Activated naive CD8-positive, alpha-beta T cell (primary cell): ENCODE measurements around the gene OR1E1.
"Not testable (repeated sequence)": the region's sequence is repeated elsewhere in the genome, so short reads cannot be mapped to it uniquely, and the experiment has no call there.

Experiments used
- H3K27ac Mint-ChIP-seq: one replicate; pipeline ENCODE4 v1.8.0; 2021; ENCODE audit warnings: mixed read lengths
- H3K27me3 Mint-ChIP-seq: one replicate; pipeline ENCODE4 v1.8.0; 2021; ENCODE audit warnings: mixed read lengths
- H3K36me3 Mint-ChIP-seq: one replicate; pipeline ENCODE4 v1.8.0; 2021; ENCODE audit warnings: mixed read lengths
- H3K4me1 Mint-ChIP-seq: one replicate; pipeline ENCODE4 v1.8.0; 2021; ENCODE audit warnings: low read depth, mixed read lengths
- H3K4me3 Mint-ChIP-seq: one replicate; pipeline ENCODE4 v1.8.0; 2021; ENCODE audit warnings: mild to moderate bottlenecking, mixed read lengths
- H3K9me3 Mint-ChIP-seq: one replicate; pipeline ENCODE4 v1.8.0; 2021; ENCODE audit warnings: low read depth, mixed read lengths

Gene OR1E1, protein sequence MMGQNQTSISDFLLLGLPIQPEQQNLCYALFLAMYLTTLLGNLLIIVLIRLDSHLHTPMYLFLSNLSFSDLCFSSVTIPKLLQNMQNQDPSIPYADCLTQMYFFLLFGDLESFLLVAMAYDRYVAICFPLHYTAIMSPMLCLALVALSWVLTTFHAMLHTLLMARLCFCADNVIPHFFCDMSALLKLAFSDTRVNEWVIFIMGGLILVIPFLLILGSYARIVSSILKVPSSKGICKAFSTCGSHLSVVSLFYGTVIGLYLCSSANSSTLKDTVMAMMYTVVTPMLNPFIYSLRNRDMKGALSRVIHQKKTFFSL

DNA sequence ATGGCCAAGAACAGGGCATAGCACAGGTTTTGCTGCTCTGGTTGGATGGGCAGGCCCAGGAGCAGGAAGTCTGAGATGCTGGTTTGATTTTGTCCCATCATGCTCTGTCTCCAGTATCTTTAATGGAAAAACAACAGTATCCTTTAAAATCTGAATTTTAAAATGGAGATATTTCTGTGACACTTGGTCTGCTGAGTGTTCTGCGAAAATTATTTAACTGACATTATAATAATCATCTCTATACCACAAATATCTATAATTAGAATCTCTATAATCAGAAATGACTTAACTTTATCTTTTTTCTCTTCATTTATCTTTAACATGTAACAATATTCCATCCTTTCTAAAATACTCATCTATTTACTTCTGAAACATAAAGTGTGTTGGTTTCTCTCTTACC is at the start of gene OR1E1:
Gene OR1E1, minus strand, starts transcription at position 101 of the 400 bp plus-strand sequence. Its CDS starts 0 bp downstream, at position 101.
- H3K27ac Mint-ChIP-seq = no peak within 1 kb of the TSS
- H3K4me1 Mint-ChIP-seq = no peaks in the 10 kb centered on the region
- no peaks in the 10 kb centered on the region for H3K36me3 Mint-ChIP-seq
- no peak within 1 kb of the TSS for H3K4me3 Mint-ChIP-seq
- H3K9me3 Mint-ChIP-seq = no peaks in the 10 kb centered on the region
- H3K27me3 Mint-ChIP-seq = peaks cover 18% of the 10 kb centered on the region

DNA sequence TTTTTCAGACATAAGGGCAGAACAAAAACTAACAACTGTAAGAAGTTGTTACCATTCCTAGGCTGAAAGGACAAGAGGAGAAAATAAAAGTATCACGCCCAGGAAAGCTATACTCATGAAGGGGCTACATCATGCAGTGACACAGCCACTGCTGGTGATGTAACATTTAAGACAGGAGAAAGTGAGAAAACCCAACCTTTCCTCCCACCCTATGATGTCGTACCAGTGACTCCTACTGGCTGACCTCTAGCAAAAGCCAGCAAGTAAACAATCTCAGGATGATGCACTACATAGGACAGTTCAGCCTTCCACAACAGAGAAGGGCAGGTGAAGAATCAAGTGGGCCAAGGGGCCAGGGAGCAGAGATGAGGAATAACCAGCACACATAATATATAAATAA is 49.4 kb upstream of the OR1E1 start:
- H3K27me3 Mint-ChIP-seq = peaks cover 6% of the 10 kb centered on the region
- H3K27ac Mint-ChIP-seq = no peak overlapping the region
- H3K4me3 Mint-ChIP-seq = no peak overlapping the region
- H3K9me3 Mint-ChIP-seq = no peaks in the 10 kb centered on the region
- H3K36me3 Mint-ChIP-seq = no peaks in the 10 kb centered on the region
- no peaks in the 10 kb centered on the region for H3K4me1 Mint-ChIP-seq

DNA sequence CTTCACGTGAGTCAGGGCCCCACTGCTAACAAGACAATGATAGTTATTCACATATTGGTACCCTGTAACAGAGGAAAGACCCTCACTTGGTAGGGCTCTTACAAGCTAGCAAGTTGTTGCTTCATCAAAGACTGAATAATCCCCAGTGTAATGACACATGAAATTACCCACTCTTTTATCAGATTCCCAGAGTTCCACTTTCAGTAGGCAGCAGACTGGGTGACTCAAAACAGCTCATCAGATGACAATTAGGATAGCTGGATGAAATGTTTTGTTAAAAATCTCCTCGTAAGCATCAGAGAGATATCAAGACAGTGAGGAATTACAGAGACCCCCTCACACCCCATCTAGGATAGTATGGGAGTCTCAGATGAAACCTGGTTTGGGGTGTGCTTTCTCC is 42.2 kb upstream of the OR1E1 start:
- Mint-ChIP-seq H3K9me3 (no peaks in the 10 kb centered on the region), H3K36me3 (no peaks in the 10 kb centered on the region), H3K27ac (no peak overlapping the region), H3K4me3 (no peak overlapping the region), H3K4me1 (no peaks in the 10 kb centered on the region), H3K27me3 (peaks cover 27% of the 10 kb centered on the region)

DNA sequence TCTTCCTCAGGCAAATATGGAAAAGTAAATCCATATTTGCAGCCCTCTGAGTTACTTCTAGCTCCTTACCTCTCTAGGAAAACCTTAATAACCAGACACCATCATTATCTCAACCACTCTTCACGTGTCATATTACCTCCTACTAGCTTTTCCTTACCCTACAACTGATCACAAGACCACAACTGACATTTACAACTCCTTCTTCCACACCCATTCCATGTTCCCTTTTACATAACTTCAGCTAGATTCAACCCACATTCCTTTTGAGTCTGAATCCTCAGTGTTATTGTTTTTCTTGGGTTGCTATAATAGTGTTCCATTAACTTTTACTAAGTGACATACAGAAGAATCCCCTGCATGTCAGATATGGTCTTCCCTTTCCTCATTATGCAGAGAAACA is 40.2 kb upstream of the OR1E1 start:
- H3K27me3 Mint-ChIP-seq = peaks cover 26% of the 10 kb centered on the region
- H3K36me3 Mint-ChIP-seq = no peaks in the 10 kb centered on the region
- no peaks in the 10 kb centered on the region for H3K4me1 Mint-ChIP-seq
- H3K9me3 Mint-ChIP-seq = no peaks in the 10 kb centered on the region
- H3K27ac Mint-ChIP-seq = no peak overlapping the region
- no peak overlapping the region for H3K4me3 Mint-ChIP-seq

DNA sequence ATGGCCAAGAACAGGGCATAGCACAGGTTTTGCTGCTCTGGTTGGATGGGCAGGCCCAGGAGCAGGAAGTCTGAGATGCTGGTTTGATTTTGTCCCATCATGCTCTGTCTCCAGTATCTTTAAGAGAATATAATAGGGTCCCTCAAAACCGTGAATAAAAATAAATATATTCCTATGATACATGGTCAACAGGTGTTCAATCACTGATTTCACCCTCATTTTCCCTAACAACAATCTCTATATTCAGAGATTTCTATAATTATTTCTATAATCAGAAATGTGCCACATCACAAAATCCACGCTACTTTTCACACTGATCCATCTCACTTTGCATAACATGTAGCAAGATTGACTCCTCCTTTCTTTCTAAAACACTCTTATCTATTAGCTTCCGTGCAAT is 35.5 kb upstream of the OR1E1 start, which contains the start of gene OR1E2:
Gene OR1E2, minus strand, starts transcription at position 101 of the 400 bp plus-strand sequence. Its CDS starts 0 bp downstream, at position 101.
- Mint-ChIP-seq H3K9me3 (peaks cover 7% of the 10 kb centered on the region), H3K36me3 (no peaks in the 10 kb centered on the region), H3K27me3 (peaks cover 19% of the 10 kb centered on the region), H3K27ac (peak within 1 kb of the TSS; percentile 24), H3K4me1 (no peaks in the 10 kb centered on the region), H3K4me3 (no peak within 1 kb of the TSS)

DNA sequence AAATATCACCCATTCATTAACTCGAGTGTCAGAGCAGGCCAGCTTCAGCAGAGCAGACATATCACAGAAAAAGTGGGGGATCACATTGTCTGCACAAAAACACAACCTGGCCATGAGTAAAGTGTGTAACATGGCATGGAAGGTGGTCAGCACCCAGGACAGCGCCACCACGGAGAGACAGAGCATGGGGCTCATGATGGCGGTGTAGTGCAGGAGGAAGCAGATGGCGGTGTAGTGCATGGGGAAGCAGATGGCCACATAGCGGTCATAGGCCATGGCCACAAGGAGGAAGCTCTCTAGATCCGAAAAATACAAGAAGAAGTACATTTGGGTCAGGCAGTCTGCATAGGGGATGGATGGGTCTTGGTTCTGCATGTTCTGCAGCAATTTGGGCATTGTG is 35.0 kb upstream of the OR1E1 start:
- H3K9me3 Mint-ChIP-seq, H3K4me1 Mint-ChIP-seq, H3K4me3 Mint-ChIP-seq, H3K36me3 Mint-ChIP-seq: not testable (repeated sequence)
- peak overlapping the region; percentile 24 for H3K27ac Mint-ChIP-seq
- peaks cover 15% of the 10 kb centered on the region for H3K27me3 Mint-ChIP-seq

DNA sequence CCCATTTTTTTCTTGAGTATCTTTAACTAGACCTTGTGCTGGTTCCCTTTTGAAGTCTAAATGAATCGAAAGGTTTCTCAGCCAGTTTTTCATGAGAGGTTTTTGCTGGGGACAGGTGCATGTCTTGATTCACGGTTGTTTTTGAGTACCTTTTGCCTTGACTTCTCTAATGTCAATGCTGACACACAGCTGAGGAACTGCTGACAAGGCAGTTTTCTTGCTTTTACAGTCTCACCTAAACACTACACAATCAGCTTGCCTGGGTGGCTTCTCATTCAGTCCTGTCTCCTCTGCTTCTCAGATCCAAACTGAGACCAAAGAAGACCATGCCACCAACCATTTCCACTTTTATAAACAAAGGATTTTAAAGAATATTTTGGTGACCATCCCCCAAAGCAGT is 20.0 kb upstream of the OR1E1 start:
- no peaks in the 10 kb centered on the region for H3K9me3 Mint-ChIP-seq
- no peak overlapping the region for H3K4me3 Mint-ChIP-seq
- H3K4me1 Mint-ChIP-seq = no peaks in the 10 kb centered on the region
- H3K27me3 Mint-ChIP-seq = peaks cover 12% of the 10 kb centered on the region
- no peak overlapping the region for H3K27ac Mint-ChIP-seq
- H3K36me3 Mint-ChIP-seq = no peaks in the 10 kb centered on the region

DNA sequence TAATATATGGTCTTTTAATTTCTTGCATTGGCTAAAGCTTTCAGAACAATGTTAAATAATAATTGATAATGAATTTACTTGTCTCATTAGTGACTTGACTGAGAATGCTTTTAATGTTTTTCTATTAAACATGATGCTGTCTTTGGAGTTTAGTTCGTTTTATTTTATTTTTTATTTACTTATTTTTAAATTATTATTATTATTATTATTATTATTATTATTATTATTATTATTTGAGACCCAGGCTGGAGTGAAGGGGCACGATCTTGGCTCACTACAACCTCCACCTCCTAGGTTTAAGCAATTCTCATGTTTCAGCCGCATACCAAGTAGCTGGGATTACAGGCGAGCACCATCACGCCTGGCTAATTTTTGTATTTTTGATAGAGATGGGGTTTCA is 17.4 kb upstream of the OR1E1 start:
- no peaks in the 10 kb centered on the region for H3K36me3 Mint-ChIP-seq

DNA sequence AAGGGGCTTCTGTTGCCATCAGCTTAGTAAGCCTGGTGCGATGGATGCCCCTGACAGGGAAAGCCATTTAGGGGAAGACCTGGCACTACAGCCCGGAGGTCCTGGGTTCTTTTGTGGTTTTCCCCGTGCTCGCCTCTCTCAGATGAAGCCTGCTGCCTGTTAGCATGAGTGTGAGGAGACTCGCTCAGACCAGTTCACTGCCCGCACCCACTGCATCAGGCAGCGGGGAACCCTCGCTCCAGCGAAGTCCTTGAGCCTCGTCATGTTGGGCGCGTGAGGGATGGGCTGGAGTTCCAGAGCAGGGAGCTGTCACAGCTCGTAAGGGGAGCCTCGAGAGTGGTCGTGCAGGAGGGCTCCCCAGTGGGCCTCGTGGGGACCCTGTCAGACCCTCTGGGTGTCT is 14.0 kb upstream of the OR1E1 start:
- not testable (repeated sequence) for H3K9me3 Mint-ChIP-seq, H3K4me3 Mint-ChIP-seq, H3K27ac Mint-ChIP-seq, H3K36me3 Mint-ChIP-seq, H3K4me1 Mint-ChIP-seq
- H3K27me3 Mint-ChIP-seq = peaks cover 30% of the 10 kb centered on the region

More for the DNA sequence above, 17.4 kb upstream of the OR1E1 start:
- H3K4me1 Mint-ChIP-seq = no peaks in the 10 kb centered on the region
- H3K27me3 Mint-ChIP-seq = peaks cover 15% of the 10 kb centered on the region
- H3K27ac Mint-ChIP-seq = no peak overlapping the region
- no peak overlapping the region for H3K4me3 Mint-ChIP-seq
- H3K9me3 Mint-ChIP-seq = no peaks in the 10 kb centered on the region

DNA sequence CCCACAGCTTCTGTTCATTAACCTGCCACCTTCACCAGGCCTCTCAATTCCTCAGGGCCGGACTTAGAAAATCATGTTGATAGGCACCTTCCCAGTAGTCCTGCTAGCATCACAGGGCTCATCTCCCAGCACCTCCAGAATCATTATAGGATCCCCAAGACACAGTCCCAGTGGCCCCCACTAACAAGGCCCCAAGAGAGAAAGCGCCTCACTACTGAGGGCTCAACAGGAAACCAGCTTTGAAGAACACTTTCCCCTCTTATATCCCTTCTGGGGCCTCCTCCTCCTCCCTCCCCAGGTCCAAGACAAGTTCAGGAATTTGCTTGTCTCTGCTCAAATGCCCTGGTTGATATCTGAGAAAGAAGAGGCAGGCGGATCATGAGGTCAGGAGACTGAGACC is 12.9 kb upstream of the OR1E1 start, which contains the start of gene OR3A3:
Gene OR3A3, plus strand, starts transcription at position 301 of the 400 bp plus-strand sequence.
- peaks cover 16% of the 10 kb centered on the region for H3K9me3 Mint-ChIP-seq
- H3K4me3 Mint-ChIP-seq = no peak within 1 kb of the TSS
- no peak within 1 kb of the TSS for H3K27ac Mint-ChIP-seq
- no peaks in the 10 kb centered on the region for H3K4me1 Mint-ChIP-seq
- H3K27me3 Mint-ChIP-seq = peaks cover 32% of the 10 kb centered on the region
- H3K36me3 Mint-ChIP-seq = peaks cover 6% of the 10 kb centered on the region

DNA sequence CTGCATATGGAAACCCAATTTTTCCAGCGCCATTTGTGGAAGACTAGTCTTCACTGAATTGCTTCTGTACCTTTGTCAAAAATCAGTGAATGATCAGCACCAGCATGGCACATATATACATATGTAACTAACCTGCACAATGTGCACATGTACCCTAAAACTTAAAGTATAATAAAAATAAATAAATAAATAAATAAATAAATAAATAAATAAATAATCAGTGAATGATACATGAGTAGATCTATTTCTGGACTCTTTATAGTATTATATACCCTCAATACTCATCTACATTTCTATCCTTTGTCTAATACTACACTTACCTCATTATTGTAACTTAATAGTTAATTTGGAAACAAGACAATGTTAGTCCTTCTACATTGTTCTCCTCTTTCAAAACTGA is 5.6 kb upstream of the OR1E1 start:
- H3K27ac Mint-ChIP-seq, H3K4me3 Mint-ChIP-seq, H3K4me1 Mint-ChIP-seq, H3K36me3 Mint-ChIP-seq: not testable (repeated sequence)
- peaks cover 18% of the 10 kb centered on the region for H3K27me3 Mint-ChIP-seq
- H3K9me3 Mint-ChIP-seq = peaks cover 16% of the 10 kb centered on the region

DNA sequence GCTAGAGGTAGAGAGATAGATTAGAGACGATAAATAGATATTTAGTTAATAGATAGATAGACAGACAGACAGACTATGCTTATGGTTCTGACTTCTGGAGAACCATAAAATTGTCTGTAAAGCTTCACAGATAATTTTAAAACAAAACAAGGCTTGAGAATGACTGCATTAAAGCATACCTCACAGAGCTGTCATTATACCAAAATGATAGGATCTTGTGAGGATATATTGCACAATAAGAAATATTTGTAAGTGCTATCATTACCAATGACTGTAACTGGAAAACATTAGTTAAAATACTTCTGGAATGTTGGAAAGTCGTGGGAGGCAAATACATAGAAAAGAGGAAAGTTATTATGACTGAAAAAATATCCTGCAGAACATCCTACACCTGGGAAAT is 3.6 kb upstream of the OR1E1 start:
- no peaks in the 10 kb centered on the region for H3K4me1 Mint-ChIP-seq
- H3K4me3 Mint-ChIP-seq = no peak overlapping the region
- H3K27me3 Mint-ChIP-seq = peaks cover 9% of the 10 kb centered on the region
- H3K36me3 Mint-ChIP-seq = no peaks in the 10 kb centered on the region
- no peak overlapping the region for H3K27ac Mint-ChIP-seq
- H3K9me3 Mint-ChIP-seq = peaks cover 6% of the 10 kb centered on the region

DNA sequence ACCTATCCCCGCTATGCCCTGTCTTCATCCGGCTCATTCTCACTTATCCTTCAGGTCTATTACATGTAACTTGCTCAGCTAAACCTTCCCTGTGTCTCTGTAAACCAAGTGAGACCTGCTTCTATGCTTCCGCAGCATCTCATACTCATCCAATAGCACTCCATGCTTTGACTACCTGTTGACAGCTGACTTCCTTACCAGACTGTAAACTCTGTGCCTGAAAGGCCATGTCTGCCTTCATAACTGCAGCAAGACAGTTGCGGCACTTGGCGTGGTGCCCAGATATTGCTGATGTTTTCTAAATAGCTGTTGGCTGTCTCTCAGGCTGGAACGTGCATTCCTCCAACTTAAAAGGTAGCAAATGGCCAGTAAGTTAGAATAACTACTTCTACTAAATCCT is 1.8 kb upstream of the OR1E1 start:
- H3K27ac Mint-ChIP-seq = no peak overlapping the region
- peaks cover 13% of the 10 kb centered on the region for H3K27me3 Mint-ChIP-seq
- H3K36me3 Mint-ChIP-seq = no peaks in the 10 kb centered on the region
- H3K4me3 Mint-ChIP-seq = no peak overlapping the region
- H3K4me1 Mint-ChIP-seq = no peaks in the 10 kb centered on the region
- H3K9me3 Mint-ChIP-seq = no peaks in the 10 kb centered on the region

DNA sequence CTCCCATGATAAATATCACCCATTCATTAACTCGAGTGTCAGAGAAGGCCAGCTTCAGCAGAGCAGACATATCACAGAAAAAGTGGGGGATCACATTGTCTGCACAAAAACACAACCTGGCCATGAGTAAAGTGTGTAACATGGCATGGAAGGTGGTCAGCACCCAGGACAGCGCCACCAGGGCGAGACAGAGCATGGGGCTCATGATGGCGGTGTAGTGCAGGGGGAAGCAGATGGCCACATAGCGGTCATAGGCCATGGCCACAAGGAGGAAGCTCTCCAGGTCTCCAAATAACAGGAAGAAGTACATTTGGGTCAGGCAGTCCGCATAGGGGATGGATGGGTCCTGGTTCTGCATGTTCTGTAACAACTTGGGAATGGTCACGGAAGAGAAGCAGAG is 409 bp downstream of the OR1E1 start:
- not testable (repeated sequence) for H3K4me1 Mint-ChIP-seq, H3K9me3 Mint-ChIP-seq, H3K36me3 Mint-ChIP-seq, H3K27ac Mint-ChIP-seq, H3K4me3 Mint-ChIP-seq
- H3K27me3 Mint-ChIP-seq = peaks cover 18% of the 10 kb centered on the region

DNA sequence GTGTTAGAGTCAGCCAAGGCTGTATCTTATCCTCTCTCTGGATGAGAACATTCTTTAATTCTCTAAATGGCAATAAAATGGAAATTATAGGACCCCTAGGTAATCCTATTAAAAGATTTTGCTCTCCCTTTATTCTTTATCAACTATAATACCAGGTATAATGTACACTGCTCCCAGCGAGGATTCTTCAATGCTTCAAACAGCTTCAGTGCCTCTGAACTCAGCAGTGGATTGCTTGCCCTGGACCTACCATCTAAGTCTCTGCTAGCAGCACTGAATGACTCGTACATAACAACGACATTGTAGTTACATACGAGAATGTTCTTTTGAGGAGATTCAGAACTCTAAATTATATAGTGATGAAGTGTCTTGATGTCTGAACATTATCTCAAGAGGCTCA is 8.4 kb downstream of the OR1E1 start:
- Mint-ChIP-seq H3K9me3 (peaks cover 8% of the 10 kb centered on the region), H3K4me1 (no peaks in the 10 kb centered on the region), H3K27ac (no peak overlapping the region), H3K27me3 (peaks cover 24% of the 10 kb centered on the region), H3K36me3 (no peaks in the 10 kb centered on the region), H3K4me3 (no peak overlapping the region)
